HG03521 (cell line): Measurements from ENCODE around the gene PIP5K1B.

Experiments
- ATAC-seq: cut with Tn5 transposase; IDR thresholded peaks from one replicate; pipeline ENCODE4 v1.9.1; 2021; ENCODE audit warnings: mild to moderate bottlenecking, moderate library complexity; ENCODE audit not compliant: unreplicated experiment

Gene PIP5K1B

GRCh38 chr9:68731857-68732256 lies 26.8 kb downstream of the PIP5K1B start:
- ATAC-seq = no peak

GRCh38 chr9:68732405-68733020 lies 27.5 kb downstream of the PIP5K1B start:
- ATAC-seq = no peak

GRCh38 chr9:68733021-68733405 lies 28.0 kb downstream of the PIP5K1B start:
- ATAC-seq = no peak

GRCh38 chr9:68738358-68738757 lies 33.3 kb downstream of the PIP5K1B start:
- no peak for ATAC-seq

- no peak for ATAC-seq
Observed at GRCh38 chr9:68739621-68740174, 34.7 kb downstream of the PIP5K1B start.

- ATAC-seq = no peak
Observed at GRCh38 chr9:68740561-68740960, 35.5 kb downstream of the PIP5K1B start.

- ATAC-seq = no peak
Observed at GRCh38 chr9:68741234-68741633, 36.2 kb downstream of the PIP5K1B start.

GRCh38 chr9:68741704-68742332 lies 36.8 kb downstream of the PIP5K1B start:
- no peak for ATAC-seq

GRCh38 chr9:68742333-68742730 lies 37.3 kb downstream of the PIP5K1B start:
- ATAC-seq = no peak

GRCh38 chr9:68744426-68744825 lies 39.4 kb downstream of the PIP5K1B start:
- ATAC-seq = no peak

- no peak for ATAC-seq
Observed at GRCh38 chr9:68746525-68746924, 41.5 kb downstream of the PIP5K1B start.

- ATAC-seq = no peak
Observed at GRCh38 chr9:68747043-68747533, 42.0 kb downstream of the PIP5K1B start.

- no peak for ATAC-seq
Observed at GRCh38 chr9:68749135-68749534, 44.1 kb downstream of the PIP5K1B start.

- ATAC-seq = no peak
Observed at GRCh38 chr9:68749579-68750159, 44.6 kb downstream of the PIP5K1B start.

GRCh38 chr9:68750255-68750654 lies 45.2 kb downstream of the PIP5K1B start:
- no peak for ATAC-seq

GRCh38 chr9:68750786-68751185 lies 45.7 kb downstream of the PIP5K1B start:
- no peak for ATAC-seq

- ATAC-seq = no peak
Observed at GRCh38 chr9:68751556-68751955, 46.5 kb downstream of the PIP5K1B start.

- ATAC-seq = no peak
Observed at GRCh38 chr9:68755051-68755450, 50.0 kb downstream of the PIP5K1B start.

- ATAC-seq = no peak
Observed at GRCh38 chr9:68755752-68756151, 50.7 kb downstream of the PIP5K1B start.

GRCh38 chr9:68759981-68760673 lies 55.1 kb downstream of the PIP5K1B start:
- no peak for ATAC-seq

GRCh38 chr9:68760674-68761333 lies 55.8 kb downstream of the PIP5K1B start:
- ATAC-seq = no peak
